Fibroblast of mammary gland (primary cell): Measurements from ENCODE around the gene ZNF566.

ENCODE experiments used
- DNase-seq: peaks from one replicate; pipeline ENCODE4 v3.0.0-alpha.2; 2010; ENCODE audit warnings: low read depth
- H3K4me3 ChIP-seq: 2 replicates; pipeline ENCODE4 v1.5.1; 2011; ENCODE audit warnings: low read depth, mild to moderate bottlenecking, low read length, moderate library complexity; ENCODE audit not compliant: control insufficient read depth
- CTCF ChIP-seq: conservative IDR thresholded peaks from 2 replicates; pipeline ENCODE4 v1.5.1; 2011; ENCODE audit warnings: low read depth, low read length, inconsistent platforms; ENCODE audit not compliant: control insufficient read depth, insufficient read depth

ZNF566 gene

GRCh38 chr19:36456831-36457230 lies 32.5 kb downstream of the ZNF566 start:
- H3K4me3 ChIP-seq = no peak overlapping the region
- TF ChIP-seq CTCF = no peak
- no peak for DNase-seq

DNA sequence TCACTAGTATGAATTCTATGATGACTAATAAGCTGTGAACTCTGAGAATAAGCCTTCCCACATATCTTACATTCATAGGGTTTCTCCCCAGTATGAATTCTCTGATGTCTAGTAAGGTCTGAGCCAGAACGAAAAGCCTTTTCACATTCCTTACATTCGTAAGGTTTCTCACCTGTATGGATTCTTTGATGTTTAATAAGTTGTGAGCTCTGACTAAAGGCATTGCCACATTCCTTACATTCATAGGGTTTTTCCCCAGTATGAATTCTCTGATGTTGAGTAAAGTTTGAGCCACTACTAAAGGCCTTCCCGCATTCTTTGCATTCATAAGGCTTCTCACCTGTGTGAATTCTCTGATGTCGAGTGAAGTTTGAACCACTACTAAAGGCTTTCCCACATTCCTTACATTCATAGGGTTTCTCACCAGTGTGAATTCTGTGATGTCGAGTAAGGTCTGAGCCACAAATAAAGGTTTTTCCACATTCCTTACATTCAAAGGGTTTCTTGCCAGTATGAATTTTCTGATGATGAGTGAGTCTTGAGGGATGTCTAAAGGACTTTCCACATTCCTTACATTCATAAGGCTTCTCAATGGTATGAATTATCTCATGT lies 40.2 kb downstream of the ZNF566 start:
- TF ChIP-seq CTCF = no peak
- DNase-seq = no peak
- H3K4me3 ChIP-seq = no peak overlapping the region

- TF ChIP-seq CTCF = no peak
- no peak for DNase-seq
Observed at GRCh38 chr19:36441339-36441738, 48.0 kb downstream of the ZNF566 start.

DNA sequence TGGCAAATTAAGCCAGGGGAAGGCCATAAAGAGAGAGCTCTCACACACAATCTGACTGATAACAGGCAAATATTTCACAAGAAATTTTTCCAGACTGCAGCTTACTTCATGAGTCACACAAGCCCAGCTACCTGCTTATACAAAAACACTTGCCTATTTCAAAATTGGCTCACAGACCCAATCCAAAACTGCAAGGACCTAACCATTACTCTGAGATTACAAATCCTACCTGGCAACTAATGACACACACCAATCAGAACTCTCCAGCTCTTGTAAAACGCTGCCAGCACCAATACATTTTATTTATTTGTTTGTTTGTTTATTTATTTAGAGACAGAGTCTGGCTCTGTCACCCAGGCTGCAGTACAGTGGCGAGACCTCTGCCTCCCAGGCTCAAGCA lies 52.8 kb downstream of the ZNF566 start:
- peak; percentile 27 for DNase-seq
- no peak for TF ChIP-seq CTCF
- no peak overlapping the region for H3K4me3 ChIP-seq

More at GRCh38 chr19:36441339-36441738, 48.0 kb downstream of the ZNF566 start:
- H3K4me3 ChIP-seq = no peak overlapping the region

- DNase-seq = no peak
- H3K4me3 ChIP-seq = no peak overlapping the region
- TF ChIP-seq CTCF = no peak
Observed at GRCh38 chr19:36423925-36424324, 65.4 kb downstream of the ZNF566 start.

DNA sequence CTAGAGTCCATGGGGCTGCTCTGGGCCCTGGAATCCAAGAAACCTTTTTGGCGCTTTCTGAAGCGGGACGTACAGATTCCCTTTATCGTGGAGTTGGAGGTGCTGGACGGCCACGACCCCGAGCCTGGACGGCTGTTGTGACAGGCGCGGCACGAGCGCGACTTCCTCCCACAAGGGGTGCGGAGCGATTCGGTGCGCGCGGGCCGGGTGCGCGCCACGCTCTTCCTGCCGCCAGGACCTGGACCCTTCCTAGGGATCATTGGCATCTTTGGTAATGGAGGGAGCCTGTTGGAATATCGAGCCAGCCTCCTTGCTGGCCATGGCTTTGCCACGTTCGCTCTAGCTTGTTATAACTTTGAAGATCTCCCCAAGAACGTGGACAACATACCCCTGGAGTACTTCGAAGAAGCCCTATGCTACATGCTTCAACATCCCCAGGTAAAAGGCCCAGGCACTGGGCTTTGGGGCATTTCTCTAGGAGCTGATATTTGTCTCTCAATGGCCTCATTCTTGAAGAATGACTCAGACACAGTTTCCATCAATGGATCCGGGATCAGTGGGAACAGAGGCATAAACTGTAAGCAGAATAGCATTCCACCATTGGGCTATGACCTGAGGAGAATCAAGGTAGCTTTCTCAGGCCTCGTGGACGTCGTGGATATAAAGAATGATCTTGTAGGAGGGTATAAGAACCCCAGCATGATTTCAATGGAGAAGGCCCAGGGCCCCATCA lies 67.4 kb downstream of the ZNF566 start:
- TF ChIP-seq CTCF = no peak
- peak overlapping the region; percentile 34 for H3K4me3 ChIP-seq
- DNase-seq = peak; percentile 2
